ENCODE results near the gene XRN2. TPM values are rescaled to one million over a fixed set of nuclear protein-coding genes. Genes with fewer than 3 reads are reported as not detected.

Gene XRN2
- polyA plus RNA-seq, 1 donor from 2014 or later: 142 TPM

DNA sequence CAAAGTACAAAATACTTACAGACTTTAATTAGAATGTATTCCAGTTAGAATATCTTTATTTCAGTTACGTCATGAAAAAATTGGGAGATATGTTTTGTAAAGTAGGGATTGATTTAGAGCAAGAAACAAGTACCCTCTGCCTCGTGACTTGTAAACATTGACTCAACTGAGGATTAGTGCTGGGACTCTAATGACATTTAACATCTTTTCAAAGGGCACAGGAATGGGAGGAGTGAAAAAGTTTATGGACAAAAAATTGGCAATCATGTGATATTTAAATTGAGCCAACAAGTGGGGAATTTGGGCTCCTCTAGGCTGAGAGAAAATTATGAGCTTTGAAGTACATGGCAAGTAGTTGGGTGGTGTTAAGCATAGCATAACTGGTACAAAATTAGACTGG is 68.9 kb downstream of the XRN2 start:
- Histone ChIP-seq H3K4me3 (ENCODE audit: low read length) (no peak overlapping the region), H3K4me2 (ENCODE audit: low read length) (no peak overlapping the region), H3K27me3 (ENCODE audit: insufficient read depth, low read depth, low read length) (no peaks in the 10 kb centered on the region), H2AFZ (ENCODE audit: low read depth, low read length) (no peak overlapping the region), H3K9ac (ENCODE audit: low read length) (no peak overlapping the region), H3K79me2 (replicated peaks; ENCODE audit: insufficient read depth, low read length) (peaks cover 20% of the 10 kb centered on the region), H3K9me2 (ENCODE audit: insufficient read depth, low read length) (no peaks in the 10 kb centered on the region), H3K36me3 (ENCODE audit: insufficient read depth, low read length) (peaks cover 7% of the 10 kb centered on the region), H3K9me3 (ENCODE audit: low read length) (no peaks in the 10 kb centered on the region), H3K27ac (ENCODE audit: low read length) (no peak overlapping the region), H3F3A (ENCODE audit: insufficient read depth, low read length, poor library complexity, severe bottlenecking) (no peaks in the 10 kb centered on the region), H4K20me1 (ENCODE audit: insufficient read depth) (no peaks in the 10 kb centered on the region)
- TF ChIP-seq MXI1 (conservative IDR thresholded peaks at IDR 0.05; ENCODE audit: poor library complexity, severe bottlenecking) (no peak), RAD21 (conservative IDR thresholded peaks at IDR 0.05) (no peak), POLR2AphosphoS5 (IDR thresholded peaks at IDR 0.05) (no peak), EP300 (conservative IDR thresholded peaks at IDR 0.05; ENCODE audit: poor library complexity, severe bottlenecking) (no peak), SMC3 (conservative IDR thresholded peaks at IDR 0.05; ENCODE audit: poor library complexity) (no peak), TAF1 (IDR thresholded peaks at IDR 0.05; ENCODE audit: low read depth) (no peak), EZH2 (IDR thresholded peaks at IDR 0.05; ENCODE audit: borderline replicate concordance, insufficient read depth, low read length, poor library complexity, severe bottlenecking) (no peak)
- TF ChIP-seq, protein P1, sequence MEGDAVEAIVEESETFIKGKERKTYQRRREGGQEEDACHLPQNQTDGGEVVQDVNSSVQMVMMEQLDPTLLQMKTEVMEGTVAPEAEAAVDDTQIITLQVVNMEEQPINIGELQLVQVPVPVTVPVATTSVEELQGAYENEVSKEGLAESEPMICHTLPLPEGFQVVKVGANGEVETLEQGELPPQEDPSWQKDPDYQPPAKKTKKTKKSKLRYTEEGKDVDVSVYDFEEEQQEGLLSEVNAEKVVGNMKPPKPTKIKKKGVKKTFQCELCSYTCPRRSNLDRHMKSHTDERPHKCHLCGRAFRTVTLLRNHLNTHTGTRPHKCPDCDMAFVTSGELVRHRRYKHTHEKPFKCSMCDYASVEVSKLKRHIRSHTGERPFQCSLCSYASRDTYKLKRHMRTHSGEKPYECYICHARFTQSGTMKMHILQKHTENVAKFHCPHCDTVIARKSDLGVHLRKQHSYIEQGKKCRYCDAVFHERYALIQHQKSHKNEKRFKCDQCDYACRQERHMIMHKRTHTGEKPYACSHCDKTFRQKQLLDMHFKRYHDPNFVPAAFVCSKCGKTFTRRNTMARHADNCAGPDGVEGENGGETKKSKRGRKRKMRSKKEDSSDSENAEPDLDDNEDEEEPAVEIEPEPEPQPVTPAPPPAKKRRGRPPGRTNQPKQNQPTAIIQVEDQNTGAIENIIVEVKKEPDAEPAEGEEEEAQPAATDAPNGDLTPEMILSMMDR (IDR thresholded peaks at IDR 0.05; ENCODE audit: poor library complexity, severe bottlenecking): no peak
- TF ChIP-seq, protein P2, sequence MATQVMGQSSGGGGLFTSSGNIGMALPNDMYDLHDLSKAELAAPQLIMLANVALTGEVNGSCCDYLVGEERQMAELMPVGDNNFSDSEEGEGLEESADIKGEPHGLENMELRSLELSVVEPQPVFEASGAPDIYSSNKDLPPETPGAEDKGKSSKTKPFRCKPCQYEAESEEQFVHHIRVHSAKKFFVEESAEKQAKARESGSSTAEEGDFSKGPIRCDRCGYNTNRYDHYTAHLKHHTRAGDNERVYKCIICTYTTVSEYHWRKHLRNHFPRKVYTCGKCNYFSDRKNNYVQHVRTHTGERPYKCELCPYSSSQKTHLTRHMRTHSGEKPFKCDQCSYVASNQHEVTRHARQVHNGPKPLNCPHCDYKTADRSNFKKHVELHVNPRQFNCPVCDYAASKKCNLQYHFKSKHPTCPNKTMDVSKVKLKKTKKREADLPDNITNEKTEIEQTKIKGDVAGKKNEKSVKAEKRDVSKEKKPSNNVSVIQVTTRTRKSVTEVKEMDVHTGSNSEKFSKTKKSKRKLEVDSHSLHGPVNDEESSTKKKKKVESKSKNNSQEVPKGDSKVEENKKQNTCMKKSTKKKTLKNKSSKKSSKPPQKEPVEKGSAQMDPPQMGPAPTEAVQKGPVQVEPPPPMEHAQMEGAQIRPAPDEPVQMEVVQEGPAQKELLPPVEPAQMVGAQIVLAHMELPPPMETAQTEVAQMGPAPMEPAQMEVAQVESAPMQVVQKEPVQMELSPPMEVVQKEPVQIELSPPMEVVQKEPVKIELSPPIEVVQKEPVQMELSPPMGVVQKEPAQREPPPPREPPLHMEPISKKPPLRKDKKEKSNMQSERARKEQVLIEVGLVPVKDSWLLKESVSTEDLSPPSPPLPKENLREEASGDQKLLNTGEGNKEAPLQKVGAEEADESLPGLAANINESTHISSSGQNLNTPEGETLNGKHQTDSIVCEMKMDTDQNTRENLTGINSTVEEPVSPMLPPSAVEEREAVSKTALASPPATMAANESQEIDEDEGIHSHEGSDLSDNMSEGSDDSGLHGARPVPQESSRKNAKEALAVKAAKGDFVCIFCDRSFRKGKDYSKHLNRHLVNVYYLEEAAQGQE (IDR thresholded peaks at IDR 0.05; ENCODE audit: borderline replicate concordance): no peak

DNA sequence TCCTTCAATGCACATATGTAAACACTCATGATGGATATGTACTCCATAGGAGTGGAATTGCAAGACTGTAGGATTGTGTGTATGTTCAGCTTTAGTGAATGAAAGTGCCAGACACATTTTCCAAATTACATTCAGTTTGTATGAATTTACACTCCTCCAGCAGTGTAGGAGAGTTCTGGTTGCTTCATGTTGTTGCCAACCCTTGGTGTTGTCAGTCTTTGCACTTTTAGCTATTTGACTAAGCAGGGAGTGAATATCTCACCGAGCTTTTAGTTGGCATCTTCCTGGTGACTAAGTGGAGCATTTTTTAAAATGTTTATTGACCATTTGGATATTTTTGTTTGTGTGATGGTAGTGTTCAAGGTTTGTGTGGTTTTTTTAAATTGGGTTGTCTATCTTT is 70.3 kb downstream of the XRN2 start:
- Histone ChIP-seq H3K4me2 (ENCODE audit: low read length) (no peak overlapping the region), H2AFZ (ENCODE audit: low read depth, low read length) (no peak overlapping the region), H3K9ac (ENCODE audit: low read length) (no peak overlapping the region), H3K79me2 (replicated peaks; ENCODE audit: insufficient read depth, low read length) (peaks cover 20% of the 10 kb centered on the region), H3F3A (ENCODE audit: insufficient read depth, low read length, poor library complexity, severe bottlenecking) (no peaks in the 10 kb centered on the region), H3K27me3 (ENCODE audit: insufficient read depth, low read depth, low read length) (no peaks in the 10 kb centered on the region), H3K9me3 (ENCODE audit: low read length) (no peaks in the 10 kb centered on the region), H3K4me3 (ENCODE audit: low read length) (no peak overlapping the region), H4K20me1 (ENCODE audit: insufficient read depth) (no peaks in the 10 kb centered on the region), H3K9me2 (ENCODE audit: insufficient read depth, low read length) (no peaks in the 10 kb centered on the region), H3K27ac (ENCODE audit: low read length) (no peak overlapping the region), H3K36me3 (ENCODE audit: insufficient read depth, low read length) (peaks cover 2% of the 10 kb centered on the region)
- no peak for TF ChIP-seq EP300 (conservative IDR thresholded peaks at IDR 0.05; ENCODE audit: poor library complexity, severe bottlenecking)
- no peak for TF ChIP-seq EZH2 (IDR thresholded peaks at IDR 0.05; ENCODE audit: borderline replicate concordance, insufficient read depth, low read length, poor library complexity, severe bottlenecking)
- TF ChIP-seq MXI1 (conservative IDR thresholded peaks at IDR 0.05; ENCODE audit: poor library complexity, severe bottlenecking): no peak
- TF ChIP-seq, protein P2 (IDR thresholded peaks at IDR 0.05; ENCODE audit: borderline replicate concordance): no peak
- TF ChIP-seq POLR2AphosphoS5 (IDR thresholded peaks at IDR 0.05): no peak
- no peak for TF ChIP-seq SMC3 (conservative IDR thresholded peaks at IDR 0.05; ENCODE audit: poor library complexity)
- TF ChIP-seq, protein P1 (IDR thresholded peaks at IDR 0.05; ENCODE audit: poor library complexity, severe bottlenecking): no peak
- TF ChIP-seq TAF1 (IDR thresholded peaks at IDR 0.05; ENCODE audit: low read depth): no peak
- TF ChIP-seq RAD21 (conservative IDR thresholded peaks at IDR 0.05): no peak

Measured in neural cell (in vitro differentiated cells).